Stimulated activated effector memory CD8-positive, alpha-beta T cell treated with anti-CD3 and anti-CD28 coated beads, Interleukin-12 subunit alpha, Interleukin-12 subunit beta, amount 100 ng/mL, for 72 hours (primary cell): Measurements from ENCODE around the gene WDR43.

ENCODE experiments used
- ATAC-seq: fragments of 150-1000 bp; cut with Tn5 transposase; 2 replicates; pipeline ENCODE4 v1.10.0; 2021
- DNase-seq, 2 donors: peaks; one replicate each; pipeline ENCODE4 v3.0.0; 2021 to 2022; ENCODE audit warnings: low spot score in 2 of 2
- H3K27ac Mint-ChIP-seq: one replicate; pipeline ENCODE4 v1.8.0; 2022; ENCODE audit warnings: mild to moderate bottlenecking, mixed read lengths
- H3K36me3 Mint-ChIP-seq: one replicate; pipeline ENCODE4 v1.8.0; 2022; ENCODE audit warnings: mild to moderate bottlenecking, mixed read lengths
- H3K4me1 Mint-ChIP-seq: one replicate; pipeline ENCODE4 v1.8.0; 2022; ENCODE audit warnings: mixed read lengths
- H3K4me3 Mint-ChIP-seq: one replicate; pipeline ENCODE4 v1.8.0; 2022; ENCODE audit warnings: mild to moderate bottlenecking, mixed read lengths
- H3K9me3 Mint-ChIP-seq: one replicate; pipeline ENCODE4 v1.8.0; 2022; ENCODE audit warnings: mixed read lengths

The WDR43 gene, protein sequence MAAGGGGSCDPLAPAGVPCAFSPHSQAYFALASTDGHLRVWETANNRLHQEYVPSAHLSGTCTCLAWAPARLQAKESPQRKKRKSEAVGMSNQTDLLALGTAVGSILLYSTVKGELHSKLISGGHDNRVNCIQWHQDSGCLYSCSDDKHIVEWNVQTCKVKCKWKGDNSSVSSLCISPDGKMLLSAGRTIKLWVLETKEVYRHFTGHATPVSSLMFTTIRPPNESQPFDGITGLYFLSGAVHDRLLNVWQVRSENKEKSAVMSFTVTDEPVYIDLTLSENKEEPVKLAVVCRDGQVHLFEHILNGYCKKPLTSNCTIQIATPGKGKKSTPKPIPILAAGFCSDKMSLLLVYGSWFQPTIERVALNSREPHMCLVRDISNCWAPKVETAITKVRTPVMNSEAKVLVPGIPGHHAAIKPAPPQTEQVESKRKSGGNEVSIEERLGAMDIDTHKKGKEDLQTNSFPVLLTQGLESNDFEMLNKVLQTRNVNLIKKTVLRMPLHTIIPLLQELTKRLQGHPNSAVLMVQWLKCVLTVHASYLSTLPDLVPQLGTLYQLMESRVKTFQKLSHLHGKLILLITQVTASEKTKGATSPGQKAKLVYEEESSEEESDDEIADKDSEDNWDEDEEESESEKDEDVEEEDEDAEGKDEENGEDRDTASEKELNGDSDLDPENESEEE

DNA sequence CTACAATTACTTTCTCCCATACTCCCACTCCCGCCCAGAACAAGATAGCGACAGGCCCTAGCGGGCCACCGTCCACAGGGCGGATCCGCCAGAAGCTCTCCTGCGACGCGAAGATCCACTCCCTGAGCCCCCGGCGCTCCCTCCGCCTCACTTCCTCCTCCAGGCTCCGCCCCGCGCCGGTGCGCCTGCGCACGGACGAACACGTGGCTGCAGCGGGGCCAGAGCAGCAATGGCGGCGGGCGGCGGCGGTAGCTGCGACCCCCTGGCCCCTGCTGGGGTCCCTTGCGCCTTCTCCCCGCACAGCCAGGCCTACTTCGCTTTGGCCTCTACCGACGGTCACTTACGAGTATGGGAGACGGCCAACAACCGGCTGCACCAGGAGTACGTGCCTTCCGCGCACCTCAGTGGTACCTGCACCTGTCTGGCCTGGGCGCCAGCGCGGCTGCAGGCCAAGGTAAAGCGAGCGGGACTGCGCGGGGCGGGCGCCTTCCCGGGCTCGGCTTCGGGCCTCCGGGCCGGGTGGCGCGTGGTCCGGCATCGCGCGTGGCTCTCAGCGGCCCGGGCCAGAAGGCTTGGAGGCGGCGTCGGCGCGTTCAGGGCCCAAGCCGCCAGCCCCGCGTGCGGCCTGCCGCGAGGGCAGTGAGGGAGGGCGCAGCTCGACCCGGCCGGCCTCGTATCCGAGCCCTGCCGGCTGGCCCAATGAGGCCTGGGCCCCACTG, at the start of gene WDR43:
Gene WDR43, plus strand, starts transcription at position 198 of the 719 bp plus-strand sequence. Its CDS starts 32 bp downstream, at position 230.
- DNase-seq = peak; percentile 96 to 99
- Mint-ChIP-seq H3K4me1 (peaks cover 40% of the 10 kb centered on the region), H3K9me3 (no peaks in the 10 kb centered on the region), H3K27ac (peak within 1 kb of the TSS; percentile 98), H3K4me3 (peak within 1 kb of the TSS; percentile 97), H3K36me3 (peaks cover 51% of the 10 kb centered on the region)
- ATAC-seq = peak; percentile 98

DNA sequence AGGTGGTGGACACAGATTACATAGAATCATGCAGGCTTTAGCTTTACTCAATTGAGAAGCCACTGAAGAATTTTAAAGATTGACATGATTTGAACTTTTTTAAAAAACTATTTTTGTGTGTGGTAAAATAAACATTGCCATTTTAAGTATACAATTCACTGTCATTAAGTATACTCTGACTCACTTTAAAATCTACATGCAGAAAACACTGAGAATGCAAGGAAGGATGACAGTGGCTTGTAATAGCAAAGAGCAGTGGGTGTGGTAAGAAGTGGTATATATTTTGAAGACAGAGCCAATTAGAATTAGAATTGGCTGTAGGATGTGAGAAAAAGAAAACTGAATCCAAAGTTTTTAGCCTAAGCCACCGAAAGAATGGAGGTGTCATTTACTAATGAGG, 39.3 kb upstream of the WDR43 start:
- H3K36me3 Mint-ChIP-seq = peaks cover 45% of the 10 kb centered on the region
- no peaks in the 10 kb centered on the region for H3K4me1 Mint-ChIP-seq
- no peak for ATAC-seq
- no peaks in the 10 kb centered on the region for H3K9me3 Mint-ChIP-seq
- no peak overlapping the region for H3K4me3 Mint-ChIP-seq
- H3K27ac Mint-ChIP-seq = peak overlapping the region; percentile 61
- no peak for DNase-seq

DNA sequence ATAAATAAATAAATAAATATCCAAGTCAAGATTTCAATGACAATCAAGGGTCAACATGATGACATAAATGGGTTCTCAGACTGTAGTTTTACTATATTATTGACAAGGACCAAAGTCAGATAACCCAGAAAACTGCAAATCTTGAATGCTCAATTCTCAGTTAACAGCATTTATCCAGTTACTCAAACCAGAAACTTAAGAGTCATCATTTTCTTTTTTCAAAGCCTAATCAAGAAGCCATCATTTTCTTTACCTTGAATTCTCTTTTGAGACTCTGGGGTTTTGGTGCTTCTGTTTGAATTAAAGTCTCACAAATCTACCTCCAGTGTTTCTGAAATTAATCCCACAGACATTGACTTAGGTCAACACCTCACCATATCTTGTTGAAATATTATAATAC, 38.5 kb upstream of the WDR43 start:
- no peak for DNase-seq
- Mint-ChIP-seq H3K4me3 (no peak overlapping the region), H3K27ac (no peak overlapping the region), H3K9me3 (no peaks in the 10 kb centered on the region), H3K4me1 (no peaks in the 10 kb centered on the region), H3K36me3 (peaks cover 47% of the 10 kb centered on the region)
- no peak for ATAC-seq

DNA sequence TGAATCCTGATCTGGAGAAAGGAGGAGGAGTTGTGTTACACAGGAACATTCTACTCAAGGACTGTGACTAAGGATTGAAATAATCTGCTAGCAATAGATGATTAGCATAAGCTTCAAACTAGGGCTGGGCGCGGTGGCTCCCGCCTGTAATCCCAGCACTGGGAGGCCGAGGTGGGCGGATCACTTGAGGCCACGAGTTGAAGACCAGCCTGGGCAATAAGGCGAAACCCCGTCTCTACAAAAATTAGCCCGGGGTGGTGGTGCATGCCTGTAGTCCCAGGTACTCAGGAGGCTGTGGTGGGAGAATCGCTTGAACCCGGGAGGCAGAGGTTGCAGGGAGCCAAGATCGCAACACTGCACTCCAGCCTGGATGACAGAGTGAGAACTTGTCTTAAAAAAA, 25.9 kb upstream of the WDR43 start:
- Mint-ChIP-seq H3K4me3 (peak overlapping the region; percentile 96), H3K36me3 (peaks cover 43% of the 10 kb centered on the region), H3K4me1 (peaks cover 33% of the 10 kb centered on the region), H3K27ac (no peak overlapping the region), H3K9me3 (no peaks in the 10 kb centered on the region)
- DNase-seq (peak in 1 of 2 donors; percentile 42), ATAC-seq (no peak)

DNA sequence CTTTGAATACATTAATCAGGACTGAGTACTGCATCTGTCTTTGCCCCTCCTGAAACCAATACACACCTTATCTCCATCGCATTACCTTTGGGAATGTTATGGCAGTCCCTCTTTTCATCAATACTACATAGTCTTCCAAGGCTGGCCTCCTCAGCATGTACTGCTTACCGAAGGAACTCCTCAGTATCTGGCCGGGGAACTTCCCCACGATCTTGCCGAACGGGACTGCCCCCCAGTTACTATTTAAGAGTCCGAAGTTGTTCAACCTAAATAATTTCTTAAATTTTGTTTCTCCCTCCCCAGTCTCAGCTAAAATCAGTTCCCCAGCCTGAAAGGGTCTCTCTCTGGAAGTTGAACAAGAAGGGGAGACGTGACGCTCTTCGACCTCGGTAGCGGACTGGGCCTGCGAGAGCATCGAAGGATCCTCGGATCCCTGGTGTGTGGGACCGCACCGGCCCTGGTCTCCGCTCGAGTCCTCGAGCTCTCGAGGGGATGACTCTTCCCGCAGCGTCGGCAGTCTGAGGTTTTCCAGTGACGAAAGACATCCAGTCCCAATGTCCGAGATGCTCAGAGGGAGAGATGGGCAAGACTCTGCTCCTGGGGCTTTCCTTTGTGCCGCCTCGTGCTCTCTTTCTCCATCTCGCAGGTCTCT, 24.8 kb upstream of the WDR43 start:
- H3K4me1 Mint-ChIP-seq = peaks cover 27% of the 10 kb centered on the region
- ATAC-seq (peak; percentile 29), DNase-seq (no peak)
- H3K4me3 Mint-ChIP-seq = peak overlapping the region; percentile 96
- H3K9me3 Mint-ChIP-seq = no peaks in the 10 kb centered on the region
- peak overlapping the region; percentile 95 for H3K27ac Mint-ChIP-seq
- peaks cover 36% of the 10 kb centered on the region for H3K36me3 Mint-ChIP-seq

DNA sequence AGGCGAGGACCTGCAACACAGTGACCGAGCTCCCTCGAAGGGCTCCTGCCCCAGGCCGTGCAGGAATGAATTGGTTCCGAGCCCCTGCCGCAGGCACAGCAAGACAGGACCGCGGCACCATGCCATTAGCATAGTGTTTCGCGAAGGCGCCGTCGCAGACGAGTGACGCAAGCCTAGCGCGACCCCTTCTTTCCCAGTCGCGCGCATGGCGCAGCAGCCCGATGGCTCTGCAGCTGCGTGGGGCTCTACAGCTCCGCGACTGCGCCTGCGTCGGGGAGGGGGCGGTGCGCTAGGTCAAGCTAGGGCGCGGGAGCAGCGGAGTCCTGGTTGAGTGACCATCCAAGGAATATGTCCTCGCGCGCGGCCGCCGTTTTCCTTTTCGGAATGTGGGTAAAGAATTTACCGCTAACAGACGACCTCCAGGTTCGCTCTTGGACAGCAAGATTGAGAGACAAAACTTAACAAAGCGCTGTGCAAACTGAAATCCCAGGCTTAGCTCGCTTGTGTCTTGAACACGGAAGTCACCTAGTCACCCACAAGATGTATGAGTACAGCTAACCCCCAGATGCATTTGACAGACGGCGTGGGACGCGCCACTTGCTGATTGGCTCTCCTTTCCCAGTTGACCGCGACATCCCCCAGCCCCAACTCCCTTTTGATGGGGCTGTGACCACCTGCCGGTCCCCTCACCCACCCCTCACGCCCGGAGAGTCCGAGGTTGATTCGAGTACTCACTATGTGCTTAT, 24.1 kb upstream of the WDR43 start, which contains the start of gene TRMT61B:
Gene TRMT61B, minus strand, starts transcription at position 164 of the 746 bp plus-strand sequence. Its CDS starts 32 bp downstream, at position 132.
- peak within 1 kb of the TSS; percentile 96 for H3K4me3 Mint-ChIP-seq
- peaks cover 22% of the 10 kb centered on the region for H3K4me1 Mint-ChIP-seq
- H3K27ac Mint-ChIP-seq = peak within 1 kb of the TSS; percentile 95
- DNase-seq (peak; percentile 97 to 99), ATAC-seq (peak; percentile 97)
- H3K36me3 Mint-ChIP-seq = peaks cover 30% of the 10 kb centered on the region
- H3K9me3 Mint-ChIP-seq = no peaks in the 10 kb centered on the region

DNA sequence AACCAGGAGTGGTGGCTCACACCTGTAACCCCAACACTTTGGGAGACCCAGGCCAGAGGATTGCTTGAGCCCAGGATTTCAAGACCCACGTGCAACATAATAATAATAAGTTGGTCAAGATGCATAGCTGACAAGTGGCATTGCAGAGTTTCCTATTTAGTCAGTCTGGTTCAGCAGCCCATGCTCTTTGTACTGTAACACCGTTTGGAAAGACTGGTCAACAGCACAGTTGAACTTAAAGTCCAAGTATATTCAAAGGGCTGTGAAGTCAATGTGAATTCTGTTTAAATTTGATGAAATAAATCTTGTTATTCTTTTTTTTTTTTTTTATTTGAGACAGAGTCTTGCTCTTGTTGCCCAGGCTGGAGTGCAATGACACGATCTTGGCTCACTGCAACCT, 22.8 kb upstream of the WDR43 start:
- Mint-ChIP-seq H3K27ac (no peak overlapping the region), H3K4me1 (peaks cover 15% of the 10 kb centered on the region), H3K9me3 (no peaks in the 10 kb centered on the region), H3K4me3 (peak overlapping the region; percentile 96), H3K36me3 (peaks cover 23% of the 10 kb centered on the region)
- peak in 1 of 2 donors; percentile 42 for DNase-seq
- no peak for ATAC-seq

DNA sequence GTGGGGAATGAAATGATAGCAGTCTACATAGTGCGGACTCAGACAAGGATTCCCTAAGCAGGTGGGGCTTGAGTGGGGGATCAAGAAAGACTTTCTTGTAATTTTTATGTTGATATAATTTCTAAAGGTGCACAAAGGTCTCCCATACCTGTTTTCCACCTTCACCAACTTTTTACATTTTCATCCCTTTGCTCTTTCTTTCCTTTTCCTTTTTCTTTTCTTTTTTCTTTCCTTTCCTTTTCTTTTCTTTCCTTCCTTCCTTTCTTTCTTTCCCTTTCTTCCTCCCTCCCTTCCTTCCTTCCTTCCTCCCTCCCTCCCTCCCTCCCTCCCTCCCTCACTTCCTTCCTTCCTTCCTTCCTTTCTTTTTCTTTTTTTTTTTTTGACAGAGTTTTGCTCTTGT, 14.3 kb upstream of the WDR43 start:
- Mint-ChIP-seq H3K4me3 (no peak overlapping the region), H3K4me1 (no peaks in the 10 kb centered on the region), H3K9me3 (no peaks in the 10 kb centered on the region), H3K36me3 (no peaks in the 10 kb centered on the region), H3K27ac (no peak overlapping the region)
- ATAC-seq (no peak), DNase-seq (no peak)

DNA sequence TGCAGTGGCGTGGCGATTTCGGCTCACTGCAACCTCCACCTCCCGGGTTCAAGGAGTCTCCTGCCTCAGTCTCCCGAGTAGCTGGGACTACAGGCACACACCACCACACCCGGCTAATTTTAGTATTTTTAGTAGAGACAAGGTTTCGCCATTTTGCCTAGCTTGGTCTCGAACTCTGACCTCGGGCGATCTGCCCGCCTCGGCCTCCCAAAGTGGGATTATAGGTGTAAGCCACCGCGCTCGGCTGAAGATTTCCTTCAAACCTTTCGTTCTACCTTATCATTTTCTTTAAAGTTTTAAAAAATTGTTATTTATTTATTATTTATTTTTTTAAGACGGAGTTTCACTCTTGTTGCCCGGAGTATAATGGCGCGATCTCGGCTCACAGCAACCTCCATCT, 979 bp upstream of the WDR43 start:
- Mint-ChIP-seq H3K27ac (no peak overlapping the region), H3K36me3 (peaks cover 42% of the 10 kb centered on the region), H3K4me3 (no peak overlapping the region), H3K4me1 (peaks cover 30% of the 10 kb centered on the region), H3K9me3 (no peaks in the 10 kb centered on the region)
- no peak for ATAC-seq
- no peak for DNase-seq

DNA sequence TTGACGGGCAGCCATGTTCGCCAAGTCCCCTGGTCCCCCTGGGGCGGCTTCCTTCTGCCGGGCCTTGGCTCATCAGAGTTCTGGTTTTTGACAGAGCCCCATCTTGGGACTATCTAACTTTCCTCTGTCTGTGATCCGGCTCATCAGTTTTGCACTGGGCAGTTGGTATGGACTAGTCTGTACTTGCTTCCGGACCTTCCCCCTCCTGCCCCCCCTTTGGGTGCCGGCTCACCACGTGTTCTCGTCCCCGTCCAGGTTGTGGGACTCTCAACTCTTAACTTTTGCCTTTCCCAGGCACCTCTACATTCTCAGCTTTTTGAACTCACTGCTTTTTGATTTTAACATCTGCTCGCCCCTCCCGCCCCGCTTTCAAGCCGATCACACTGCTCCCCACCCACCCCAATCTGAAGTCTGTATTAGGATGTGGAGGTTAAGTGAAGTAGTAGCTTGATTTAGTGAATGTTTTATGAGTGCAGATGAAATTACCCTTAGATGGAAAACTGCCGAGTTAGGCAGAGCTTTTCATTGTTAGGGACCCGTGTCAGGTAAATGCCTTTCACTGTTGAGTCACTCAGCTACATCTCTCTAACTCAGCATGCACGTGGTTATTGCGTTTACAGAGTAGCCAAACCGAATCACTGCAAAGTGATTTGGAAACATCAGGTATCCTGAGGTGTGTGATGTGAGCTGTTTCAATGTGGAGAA, 874 bp downstream of the WDR43 start:
- peaks cover 40% of the 10 kb centered on the region for H3K4me1 Mint-ChIP-seq
- ATAC-seq = peak; percentile 54
- no peaks in the 10 kb centered on the region for H3K9me3 Mint-ChIP-seq

DNA sequence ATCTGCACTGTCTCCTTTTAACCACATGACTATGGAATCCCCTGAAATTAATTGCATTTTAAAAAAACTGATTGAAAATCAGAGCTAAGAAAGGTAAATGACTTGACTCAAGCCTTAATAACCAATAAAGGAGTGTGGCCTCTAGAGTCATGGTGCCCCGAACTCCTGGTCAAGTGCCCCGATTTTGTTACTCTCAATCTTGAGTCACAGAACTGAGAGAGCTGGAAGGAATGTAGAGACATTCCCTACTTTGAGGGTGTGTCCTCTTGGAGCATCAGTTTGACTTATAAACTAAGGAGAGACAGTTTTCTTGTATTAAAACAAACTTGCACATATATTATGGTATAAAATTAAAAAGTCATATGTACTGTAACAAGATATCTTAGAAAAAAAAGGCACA, 2.4 kb downstream of the WDR43 start:
- no peaks in the 10 kb centered on the region for H3K9me3 Mint-ChIP-seq
- no peak for ATAC-seq
- H3K4me1 Mint-ChIP-seq = peaks cover 55% of the 10 kb centered on the region
- no peak overlapping the region for H3K27ac Mint-ChIP-seq
- H3K36me3 Mint-ChIP-seq = peaks cover 74% of the 10 kb centered on the region
- DNase-seq = no peak
- H3K4me3 Mint-ChIP-seq = peak overlapping the region; percentile 97

More for the DNA sequence above, 874 bp downstream of the WDR43 start:
- peak; percentile 30 to 75 for DNase-seq
- peak overlapping the region; percentile 97 for H3K4me3 Mint-ChIP-seq
- H3K36me3 Mint-ChIP-seq = peaks cover 58% of the 10 kb centered on the region
- H3K27ac Mint-ChIP-seq = peak overlapping the region; percentile 98

DNA sequence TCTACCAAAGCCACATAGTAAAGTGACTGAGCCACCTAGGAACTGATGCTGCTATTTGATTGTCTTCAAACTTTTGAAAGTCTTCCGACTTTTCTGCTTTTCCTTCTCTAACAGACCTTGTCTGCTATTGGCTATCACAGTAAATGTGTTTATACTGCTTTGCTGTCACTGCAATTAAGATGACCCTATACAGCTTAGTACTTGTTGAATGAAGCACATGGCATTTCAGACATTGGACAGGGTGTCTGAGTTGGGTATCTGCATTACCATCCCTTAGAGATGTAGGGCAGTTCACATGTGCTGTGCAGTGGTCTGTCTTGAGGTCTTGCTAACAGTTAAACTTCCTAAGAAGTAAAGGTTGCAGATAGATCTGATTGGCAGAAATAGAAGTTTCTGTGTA, 3.6 kb downstream of the WDR43 start:
- H3K4me1 Mint-ChIP-seq = peaks cover 59% of the 10 kb centered on the region
- H3K4me3 Mint-ChIP-seq = peak overlapping the region; percentile 97
- H3K27ac Mint-ChIP-seq = peak overlapping the region; percentile 12
- DNase-seq (no peak), ATAC-seq (no peak)
- H3K9me3 Mint-ChIP-seq = no peaks in the 10 kb centered on the region
- H3K36me3 Mint-ChIP-seq = peaks cover 85% of the 10 kb centered on the region

DNA sequence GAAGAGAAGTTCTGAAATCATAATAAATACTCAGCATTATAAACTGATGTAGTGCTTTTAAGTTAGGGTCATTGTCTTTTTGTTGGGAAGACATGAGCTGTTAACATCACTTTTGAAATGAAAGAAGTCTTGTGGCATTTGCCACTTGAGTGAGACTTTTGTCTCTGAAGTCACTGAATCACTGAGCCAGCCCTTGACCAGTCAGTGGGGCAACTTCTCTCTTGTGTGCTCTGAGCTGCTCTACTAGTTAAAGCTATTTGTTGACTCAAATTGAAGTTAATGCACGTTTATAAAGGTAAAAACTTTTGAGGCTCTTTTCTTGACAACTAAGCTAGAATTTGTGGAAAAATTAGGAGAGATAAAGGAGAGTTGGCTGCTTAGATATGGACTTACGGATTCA, 6.7 kb downstream of the WDR43 start:
- H3K27ac Mint-ChIP-seq = peak overlapping the region; percentile 75
- peaks cover 96% of the 10 kb centered on the region for H3K36me3 Mint-ChIP-seq
- no peaks in the 10 kb centered on the region for H3K9me3 Mint-ChIP-seq
- ATAC-seq = peak; percentile 32
- no peak overlapping the region for H3K4me3 Mint-ChIP-seq
- peaks cover 66% of the 10 kb centered on the region for H3K4me1 Mint-ChIP-seq
- no peak for DNase-seq

DNA sequence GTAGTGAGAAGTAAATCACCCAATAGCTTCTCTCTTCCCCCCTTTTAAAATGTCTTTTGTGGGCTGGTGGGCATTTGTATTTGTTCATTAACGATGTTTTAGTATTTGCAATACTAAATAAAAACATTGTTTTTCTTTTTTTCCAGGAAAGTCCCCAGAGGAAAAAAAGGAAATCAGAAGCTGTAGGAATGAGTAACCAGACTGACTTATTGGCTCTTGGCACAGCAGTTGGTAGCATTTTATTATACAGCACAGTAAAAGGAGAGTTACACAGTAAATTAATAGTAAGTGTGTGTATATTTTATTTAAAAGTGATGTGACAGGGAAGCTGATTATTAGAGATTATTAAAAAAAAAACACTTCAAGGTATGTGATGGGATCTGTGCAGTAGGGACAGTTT, 7.4 kb downstream of the WDR43 start:
- no peak for DNase-seq
- Mint-ChIP-seq H3K4me1 (peaks cover 68% of the 10 kb centered on the region), H3K4me3 (no peak overlapping the region), H3K9me3 (no peaks in the 10 kb centered on the region), H3K27ac (peak overlapping the region; percentile 75), H3K36me3 (peaks cover 96% of the 10 kb centered on the region)
- no peak for ATAC-seq
